Smooth muscle cell of the brain vasculature (primary cell): ENCODE measurements around the gene GATB.

ENCODE experiments used
- DNase-seq: peaks from one replicate; pipeline ENCODE4 v3.0.0-alpha.2; 2012; ENCODE audit warnings: low read depth, low spot score

The GATB gene

DNA sequence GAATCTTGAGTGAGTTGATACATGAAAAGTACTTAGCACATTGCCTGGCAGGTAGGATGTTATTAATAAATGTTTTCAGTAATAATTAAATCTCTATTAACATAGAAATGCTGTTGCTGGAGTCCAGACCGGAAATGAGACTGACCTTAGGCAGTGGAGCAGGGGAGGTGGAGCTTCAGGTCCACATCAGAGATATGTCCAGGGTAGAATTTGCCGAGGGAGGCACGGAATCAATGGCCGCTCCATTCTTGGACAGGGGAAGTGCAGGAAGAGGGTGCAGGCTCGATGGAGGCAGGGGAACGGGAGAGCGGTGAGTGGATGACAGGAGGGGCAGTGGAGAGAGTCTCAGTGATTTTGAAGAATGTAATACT, 107.3 kb downstream of the GATB start:
- DNase-seq, result no peak

DNA sequence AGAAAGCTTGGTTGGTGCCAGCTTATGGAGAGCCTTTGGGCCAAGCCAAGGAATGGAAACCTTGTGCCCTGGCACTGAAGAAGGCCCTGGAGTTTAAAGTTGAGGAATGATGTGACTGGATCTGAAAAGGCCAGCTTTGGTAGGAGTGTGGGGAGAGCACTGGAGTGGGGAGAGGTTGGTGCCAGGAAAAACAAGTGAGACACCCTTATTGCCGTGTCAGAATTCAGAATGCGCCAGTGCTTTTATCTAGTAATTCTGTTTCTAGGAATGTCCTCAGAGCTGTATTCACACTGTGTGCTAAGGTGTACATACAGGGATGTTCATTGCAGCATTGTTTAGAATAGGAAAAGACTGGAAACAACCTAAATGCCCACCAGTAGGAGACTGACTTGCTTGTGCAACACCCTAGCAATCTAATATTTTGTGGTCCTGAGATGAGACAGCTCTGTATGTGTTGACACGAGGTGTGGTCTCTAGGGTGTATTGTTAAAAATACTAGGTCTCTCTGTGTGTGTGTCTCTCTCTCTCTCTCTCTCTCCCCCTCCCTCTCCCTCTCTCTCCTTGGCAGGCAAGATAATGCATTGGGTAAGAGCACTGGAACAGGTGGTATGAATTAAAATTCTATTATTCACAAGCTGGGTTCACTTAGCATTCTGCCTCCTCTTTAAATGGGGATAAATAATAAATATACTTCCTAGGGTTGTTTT, 107.8 kb downstream of the GATB start:
- DNase-seq, result no peak

DNA sequence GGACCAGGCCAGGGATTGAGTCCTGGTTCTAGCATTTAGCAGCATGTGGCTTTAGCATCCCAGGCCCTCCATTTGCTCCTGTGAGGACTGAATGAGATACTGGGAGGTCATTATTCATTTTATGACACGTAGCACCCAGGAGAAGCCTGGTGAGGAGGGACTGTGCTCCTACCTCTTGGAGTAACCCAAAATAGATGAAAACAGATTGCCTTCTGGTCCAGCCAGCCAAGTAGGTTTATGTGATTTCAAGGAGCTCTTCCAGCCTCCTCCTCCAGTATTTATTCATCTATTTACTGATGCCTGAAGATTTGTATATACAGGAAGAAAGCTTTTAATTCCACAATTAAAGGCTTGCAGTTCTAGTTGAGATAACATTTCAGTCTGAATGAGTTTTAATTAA, 109.3 kb downstream of the GATB start:
- DNase-seq, result no peak

DNA sequence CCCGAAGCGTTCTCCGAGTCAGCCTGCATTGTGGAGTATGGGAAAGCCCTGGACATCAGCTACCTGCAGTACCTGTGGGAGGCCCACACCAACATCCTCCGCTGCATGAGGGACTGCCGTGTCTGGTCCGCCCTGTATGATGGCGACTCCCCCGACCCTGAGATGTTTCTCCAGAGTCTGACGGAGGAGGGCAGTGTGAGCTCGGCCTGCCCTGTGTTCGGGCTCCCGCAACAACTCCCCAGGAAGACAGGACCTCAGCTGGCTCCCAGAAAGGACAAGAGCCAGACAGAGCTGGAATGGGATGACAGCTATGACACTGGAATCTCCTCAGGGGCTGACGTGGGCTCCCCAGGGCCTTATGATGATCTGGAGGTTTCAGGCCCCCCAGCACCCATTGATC, 111.3 kb downstream of the GATB start:
- no peak for DNase-seq

DNA sequence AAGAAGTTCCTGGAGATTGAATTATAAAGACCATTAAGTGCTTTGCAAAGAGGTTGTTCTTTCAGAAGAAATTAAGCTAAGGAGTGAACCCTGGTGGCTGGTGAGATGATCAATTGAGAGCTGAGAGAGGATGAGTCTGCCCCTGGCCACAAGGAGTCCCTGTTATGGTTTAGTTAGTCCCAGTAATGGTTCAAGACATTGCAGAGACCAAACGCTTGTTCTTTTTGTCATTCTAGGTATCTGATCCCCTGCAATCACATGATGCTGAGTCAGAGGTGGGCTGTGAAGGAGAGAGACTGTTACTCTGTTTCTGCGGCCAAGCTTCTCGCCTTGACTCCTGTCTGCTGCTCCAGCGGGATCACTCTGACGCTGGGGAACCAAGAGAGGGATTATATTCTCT, 114.5 kb downstream of the GATB start:
- DNase-seq, result no peak

DNA sequence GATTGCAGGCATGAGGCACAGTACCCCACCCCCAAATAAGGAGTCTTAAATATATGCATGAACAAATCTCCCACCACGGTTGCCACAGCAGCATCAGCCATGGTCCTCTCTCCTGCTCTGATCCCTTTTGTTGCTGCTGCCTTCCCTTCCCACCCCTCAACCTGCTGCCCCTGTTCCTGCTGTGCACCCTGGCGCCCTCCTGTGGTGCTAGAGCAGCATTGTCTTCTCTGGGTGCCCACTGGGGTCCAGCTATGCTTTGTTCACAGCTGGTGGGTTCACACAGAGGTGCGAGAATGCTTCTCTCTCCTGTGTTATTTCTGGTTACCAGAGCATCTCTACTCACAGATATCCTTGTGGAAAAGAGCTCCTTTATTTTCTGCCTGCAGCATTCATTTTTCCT, 116.2 kb downstream of the GATB start:
- no peak for DNase-seq

DNA sequence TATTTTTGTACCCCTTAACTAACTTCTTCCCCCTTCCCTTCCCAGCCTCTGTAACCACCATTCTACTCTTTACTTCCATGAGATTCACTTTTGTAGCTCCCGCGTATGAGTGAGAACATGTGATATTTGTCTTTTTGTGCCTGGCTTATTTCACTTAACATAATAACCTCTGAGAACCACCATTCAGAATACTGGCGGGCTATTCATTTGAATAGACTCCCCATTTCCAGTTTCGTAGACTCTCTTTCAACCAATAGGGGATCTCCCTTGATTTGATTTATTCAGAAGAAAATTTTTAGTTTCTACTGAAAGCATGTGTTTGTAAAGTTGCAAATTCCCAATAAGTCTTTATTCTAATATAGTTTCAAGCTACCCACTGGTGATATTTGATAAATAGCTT, 117.2 kb downstream of the GATB start:
- DNase-seq, result no peak

DNA sequence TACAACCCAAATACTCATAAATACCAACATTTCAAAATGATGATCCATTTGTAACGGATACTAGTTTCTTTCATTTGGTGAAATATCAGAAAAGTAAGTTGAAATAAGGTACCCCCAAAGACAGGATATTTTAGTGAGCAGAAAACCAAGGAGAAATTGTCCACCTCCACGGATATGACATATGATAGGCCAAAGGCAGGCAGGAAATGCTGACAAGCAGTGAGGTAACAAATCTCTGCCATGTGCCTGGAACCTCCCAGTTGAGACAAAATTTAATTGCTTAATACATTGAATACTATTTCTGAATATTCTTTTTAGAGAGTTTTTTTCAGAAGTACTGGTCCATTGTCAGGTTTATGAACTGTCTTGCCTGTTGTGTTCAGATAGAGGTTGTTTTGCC, 118.8 kb downstream of the GATB start:
- no peak for DNase-seq

DNA sequence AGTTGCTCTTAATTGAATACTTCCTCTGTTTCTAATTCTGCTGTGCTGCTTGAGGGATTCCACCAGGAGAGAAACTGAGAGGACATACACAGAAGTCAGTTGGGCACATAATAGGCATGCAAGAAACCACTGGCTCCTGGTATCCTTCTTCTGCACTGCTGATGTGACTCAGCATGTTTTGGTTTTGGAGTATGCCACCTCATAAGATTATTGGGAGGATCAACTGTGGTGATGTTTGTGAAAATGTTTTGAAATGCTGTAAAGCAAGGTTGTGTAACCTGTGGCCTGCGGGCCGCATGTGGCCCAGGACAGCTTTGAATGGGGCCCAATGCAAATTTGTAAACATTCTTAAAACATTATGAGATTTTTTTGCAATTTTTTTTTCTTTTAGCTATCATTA, 119.6 kb downstream of the GATB start:
- DNase-seq, result no peak

DNA sequence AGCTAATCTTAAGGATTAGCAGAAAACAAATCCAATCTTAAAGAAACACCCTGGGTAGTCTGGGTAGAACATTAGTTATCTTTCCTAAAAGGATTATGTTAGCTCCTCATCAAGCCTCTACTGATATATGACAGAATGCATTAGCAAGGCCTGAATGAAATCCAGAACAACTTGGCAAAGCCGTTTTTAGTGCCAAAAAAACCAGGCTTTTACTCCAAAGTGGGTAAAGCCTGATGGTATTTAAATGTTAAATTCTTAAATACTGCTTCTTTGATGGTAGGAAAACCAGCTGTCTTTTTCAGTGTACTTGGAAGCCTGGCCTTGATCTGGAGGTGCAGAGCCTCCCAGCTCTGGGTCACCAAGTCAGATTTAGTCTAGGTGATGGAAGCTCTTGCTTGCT, 120.4 kb downstream of the GATB start:
- no peak for DNase-seq

DNA sequence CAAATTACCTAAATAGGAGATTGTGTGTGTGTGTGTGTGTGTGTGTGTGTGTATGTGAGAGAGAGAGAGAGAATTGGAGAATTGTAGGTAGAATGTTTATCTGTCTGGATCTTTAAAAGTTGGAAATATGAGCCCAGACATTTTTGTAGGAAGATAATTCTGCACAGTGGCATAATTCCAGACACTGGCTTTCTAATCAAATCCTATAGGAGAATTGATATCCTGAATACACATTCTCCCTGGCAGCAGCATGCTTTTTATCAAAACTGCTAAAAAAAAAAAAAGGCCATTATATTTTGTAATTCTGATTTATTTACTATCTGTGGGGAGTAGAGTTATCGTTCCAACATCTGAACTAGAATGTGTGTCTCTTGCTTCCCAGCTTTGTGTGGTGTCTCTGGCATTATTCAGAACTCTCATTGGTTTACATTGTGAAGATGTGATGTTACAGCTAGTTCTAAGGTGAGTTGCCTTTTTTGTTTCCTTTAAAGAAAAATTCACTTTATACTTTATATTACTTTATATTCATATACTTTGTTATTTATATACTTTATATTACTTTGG, 122.4 kb downstream of the GATB start:
- DNase-seq, result no peak

DNA sequence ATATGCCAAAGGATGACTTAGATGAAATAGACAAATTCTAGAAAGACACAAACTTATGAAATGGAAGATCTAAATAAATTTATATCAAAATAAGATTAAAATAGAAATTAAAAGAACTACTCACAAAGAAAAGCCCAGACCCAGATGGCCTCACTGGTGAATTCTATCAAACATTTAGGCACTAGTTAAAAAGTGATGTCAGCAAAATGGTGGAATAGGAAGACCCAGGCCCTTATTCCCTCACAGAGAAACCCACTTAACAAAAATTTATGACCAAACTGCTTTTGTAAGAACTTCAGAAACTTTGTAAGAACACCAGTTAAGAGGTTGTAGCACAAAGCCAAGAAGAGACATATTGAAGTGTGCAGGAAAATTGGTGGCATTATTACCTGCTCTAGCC, 129.5 kb downstream of the GATB start:
- no peak for DNase-seq

DNA sequence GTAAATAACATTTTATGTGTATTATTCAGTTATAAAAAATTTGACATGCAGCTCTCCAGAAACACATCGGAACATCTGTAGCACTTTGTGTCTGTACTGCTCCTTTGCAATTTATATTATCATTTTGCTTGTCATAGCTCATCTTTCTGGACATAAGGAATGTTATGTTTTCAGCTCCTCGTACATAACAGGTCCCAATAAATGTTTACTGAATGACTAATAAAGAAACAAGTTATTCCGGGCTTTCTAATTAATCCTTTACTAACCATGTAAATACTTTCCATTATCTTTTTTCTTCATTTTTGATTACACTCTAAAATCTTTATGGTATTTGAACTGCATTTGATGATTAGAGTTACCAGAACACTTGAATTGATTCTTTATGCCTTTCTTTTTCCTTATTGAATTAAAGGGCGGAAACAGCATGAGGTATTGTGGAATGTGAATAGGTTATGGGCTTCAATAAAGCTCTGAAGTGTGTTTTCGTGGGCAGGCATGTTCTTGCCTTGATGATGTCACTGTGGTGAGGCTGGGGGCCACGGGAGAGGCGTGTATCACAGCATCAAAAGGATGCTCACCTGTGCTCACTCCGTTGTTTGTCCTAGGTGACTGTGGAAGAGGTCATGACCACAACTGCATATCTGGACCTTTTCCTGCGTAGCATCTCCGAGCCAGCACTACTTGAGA, 131.6 kb downstream of the GATB start:
- no peak for DNase-seq

DNA sequence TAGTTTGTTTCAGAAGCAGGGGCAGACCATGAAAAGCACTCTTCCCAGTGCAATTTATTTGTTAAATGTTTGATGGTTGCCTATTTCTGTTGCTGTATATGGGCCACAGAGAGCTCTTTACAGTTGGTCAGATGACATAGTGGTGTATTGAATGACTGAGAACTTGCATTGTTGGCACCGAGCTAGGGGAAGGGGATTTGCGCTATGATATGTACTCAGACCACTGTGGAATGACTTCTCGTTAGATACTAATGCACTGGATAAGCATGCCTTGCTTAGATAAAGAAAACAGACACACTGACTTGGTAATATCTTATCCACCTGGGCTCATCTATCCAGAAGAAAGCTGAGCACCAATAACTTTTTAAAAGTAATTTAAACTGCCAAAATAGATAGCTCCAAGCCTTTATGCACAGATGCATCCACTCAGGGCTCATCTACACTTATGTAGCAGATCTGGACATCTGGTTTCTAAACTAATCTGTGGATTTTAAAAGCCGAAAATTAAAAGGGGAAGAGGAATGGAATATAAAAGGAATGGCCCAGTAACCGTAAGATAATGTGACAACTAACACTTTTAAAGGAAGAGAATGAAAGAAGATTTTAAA, 132.7 kb downstream of the GATB start:
- DNase-seq, result no peak

DNA sequence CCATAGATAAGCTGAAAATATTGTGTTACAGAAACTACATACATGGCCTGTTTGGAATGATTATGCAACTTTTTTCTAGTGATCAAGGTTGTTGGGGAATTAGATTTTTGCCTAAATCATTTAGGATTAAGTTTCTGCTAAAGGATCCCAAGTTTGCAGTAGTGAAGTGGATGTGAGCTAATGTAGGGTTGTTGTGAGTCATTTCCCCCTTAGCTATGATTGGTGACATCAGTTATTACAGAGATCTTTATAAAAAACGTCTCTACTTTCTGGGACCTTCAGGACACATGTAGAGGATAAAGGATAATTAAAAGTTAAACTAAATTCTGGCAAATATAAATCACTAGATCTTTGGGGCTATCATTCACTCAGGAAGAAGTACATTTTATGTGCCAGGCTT, 133.3 kb downstream of the GATB start:
- no peak for DNase-seq

DNA sequence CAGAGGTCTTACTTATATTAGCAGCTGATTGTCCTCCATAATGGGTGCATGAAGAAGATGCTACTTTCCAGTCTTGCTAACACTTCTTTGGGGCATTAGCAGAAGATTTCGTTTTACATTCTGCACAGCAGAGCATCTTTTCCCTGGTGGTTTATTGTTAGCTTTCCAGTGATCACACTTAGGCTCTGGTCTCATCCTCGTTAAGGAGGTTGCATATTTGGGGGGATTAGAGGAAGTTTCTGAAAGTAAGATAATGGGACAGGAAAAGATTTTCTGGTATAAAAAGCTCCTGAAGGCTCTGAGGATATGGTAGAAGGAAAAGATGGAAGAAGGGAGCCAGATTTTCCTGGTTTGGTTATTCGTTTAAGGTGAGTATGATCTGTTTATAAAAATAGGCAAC, 134.1 kb downstream of the GATB start:
- DNase-seq, result no peak

DNA sequence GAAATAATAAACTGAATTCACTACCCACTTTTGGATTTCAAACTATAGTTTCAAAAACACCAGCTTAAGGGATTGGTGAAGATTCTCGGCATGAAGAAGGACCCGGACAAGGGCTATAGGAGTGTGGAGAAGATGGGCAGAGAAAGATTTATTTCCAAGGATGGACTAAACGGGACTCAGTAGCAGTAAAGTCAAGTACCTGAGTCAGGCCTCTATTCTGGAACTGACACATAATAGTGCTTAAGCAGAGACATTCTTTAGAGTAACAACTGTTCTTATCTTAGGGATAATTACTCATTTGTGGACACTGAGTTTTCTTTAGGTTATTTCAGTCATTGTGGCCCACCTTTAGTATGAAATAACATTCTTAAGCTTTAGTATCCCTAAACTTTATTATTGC, 134.6 kb downstream of the GATB start:
- DNase-seq, result no peak

DNA sequence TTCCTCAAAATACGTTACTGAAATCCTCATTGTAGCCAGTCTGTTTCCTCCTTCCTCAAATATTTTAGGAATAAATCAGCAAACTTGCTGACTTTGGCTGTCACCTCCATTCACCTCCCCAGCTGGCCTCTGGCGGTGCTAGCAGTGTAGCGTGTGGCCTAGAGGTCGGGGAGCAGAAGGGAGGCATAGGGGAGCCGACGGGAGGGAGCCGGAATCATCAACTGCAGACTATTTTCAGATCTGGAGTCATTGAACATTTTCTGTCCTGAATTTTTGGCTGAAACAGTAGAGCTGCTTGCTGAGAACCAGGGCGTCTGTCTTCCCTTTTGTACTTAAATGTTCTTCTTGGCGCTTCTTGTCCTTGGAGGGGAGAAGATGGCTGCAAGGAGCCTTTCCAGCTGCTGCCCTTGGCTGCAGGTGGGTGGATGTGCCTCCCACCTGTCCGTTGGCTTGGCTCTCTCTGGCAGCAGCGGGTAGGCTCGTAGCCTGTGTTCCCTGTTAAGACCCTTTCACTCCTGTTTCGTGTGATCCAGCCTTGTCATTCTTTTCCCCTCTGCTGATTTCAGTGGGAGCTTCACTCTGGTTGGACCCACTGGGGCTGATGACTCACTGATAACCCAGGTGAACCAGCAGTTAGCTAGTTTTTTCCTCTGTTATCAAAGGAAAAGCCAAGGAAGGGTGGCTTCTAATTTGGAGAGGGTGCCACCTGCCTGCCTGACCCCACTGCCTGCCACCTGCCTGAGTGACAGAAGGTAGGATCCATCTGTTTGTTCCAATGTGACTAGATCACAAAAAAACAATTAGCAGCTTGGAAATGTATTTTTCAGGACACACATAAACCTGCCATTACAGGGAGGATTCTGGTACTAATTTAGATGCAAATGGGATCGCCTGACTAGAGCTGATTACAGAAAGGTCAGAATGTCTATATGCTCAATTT, 135.9 kb downstream of the GATB start:
- DNase-seq, result no peak
